ENCODE data around the gene ADGRV1.
"Not testable (repeated sequence)": the region's sequence is repeated elsewhere in the genome, so short reads cannot be mapped to it uniquely, and the experiment has no call there.

ADGRV1 gene

DNA sequence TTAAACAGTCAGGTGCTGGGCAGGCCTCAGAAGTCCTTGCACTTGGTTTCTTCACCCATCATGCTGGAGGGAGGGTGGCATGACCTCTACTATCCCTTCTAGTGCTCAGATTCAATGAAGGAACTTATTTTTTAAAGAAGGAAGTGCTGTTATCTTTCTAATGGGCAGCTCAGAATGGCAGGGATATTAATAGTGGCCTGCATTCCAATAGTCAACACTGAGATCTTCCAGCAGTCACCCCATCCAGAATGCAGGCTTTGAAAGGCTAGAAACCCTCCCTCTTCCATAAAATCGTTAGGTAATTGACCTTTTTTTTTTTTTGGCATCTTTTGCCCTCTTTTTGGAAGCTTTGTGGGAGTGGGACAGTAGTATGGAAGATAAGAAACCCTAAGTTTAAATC lies 499.6 kb downstream of the ADGRV1 start:
- DNase-seq (ENCODE audit: extremely low read depth, low read depth), result no peak
- no peak overlapping the region for H3K4me3 ChIP-seq (replicated peaks; ENCODE audit: low read depth, low read length)
- TF ChIP-seq, protein P1, sequence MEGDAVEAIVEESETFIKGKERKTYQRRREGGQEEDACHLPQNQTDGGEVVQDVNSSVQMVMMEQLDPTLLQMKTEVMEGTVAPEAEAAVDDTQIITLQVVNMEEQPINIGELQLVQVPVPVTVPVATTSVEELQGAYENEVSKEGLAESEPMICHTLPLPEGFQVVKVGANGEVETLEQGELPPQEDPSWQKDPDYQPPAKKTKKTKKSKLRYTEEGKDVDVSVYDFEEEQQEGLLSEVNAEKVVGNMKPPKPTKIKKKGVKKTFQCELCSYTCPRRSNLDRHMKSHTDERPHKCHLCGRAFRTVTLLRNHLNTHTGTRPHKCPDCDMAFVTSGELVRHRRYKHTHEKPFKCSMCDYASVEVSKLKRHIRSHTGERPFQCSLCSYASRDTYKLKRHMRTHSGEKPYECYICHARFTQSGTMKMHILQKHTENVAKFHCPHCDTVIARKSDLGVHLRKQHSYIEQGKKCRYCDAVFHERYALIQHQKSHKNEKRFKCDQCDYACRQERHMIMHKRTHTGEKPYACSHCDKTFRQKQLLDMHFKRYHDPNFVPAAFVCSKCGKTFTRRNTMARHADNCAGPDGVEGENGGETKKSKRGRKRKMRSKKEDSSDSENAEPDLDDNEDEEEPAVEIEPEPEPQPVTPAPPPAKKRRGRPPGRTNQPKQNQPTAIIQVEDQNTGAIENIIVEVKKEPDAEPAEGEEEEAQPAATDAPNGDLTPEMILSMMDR (IDR thresholded peaks at IDR 0.05; ENCODE audit: low read depth, low read length, missing control alignments), result no peak

DNA sequence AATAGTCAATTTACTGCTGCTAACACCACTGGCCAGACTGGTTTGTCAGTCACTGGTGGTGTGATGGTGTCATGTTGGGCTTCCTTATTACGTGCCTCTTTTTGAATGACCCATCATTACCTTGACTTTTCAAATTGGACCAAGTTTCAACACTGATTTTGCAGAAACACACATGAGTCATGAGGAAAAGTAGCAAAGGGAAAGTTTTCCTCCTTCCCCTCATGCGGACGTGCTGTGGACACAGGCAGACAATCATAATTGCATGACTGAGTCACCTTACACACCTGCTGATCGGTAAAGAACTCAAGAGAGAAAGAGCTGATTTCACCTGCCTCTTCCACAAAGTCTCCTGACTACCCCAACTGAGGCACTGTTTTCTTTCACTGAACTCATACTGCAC lies 500.0 kb downstream of the ADGRV1 start:
- DNase-seq (ENCODE audit: extremely low read depth, low read depth), result no peak
- TF ChIP-seq, protein P1 (IDR thresholded peaks at IDR 0.05; ENCODE audit: low read depth, low read length, missing control alignments), result no peak
- H3K4me3 ChIP-seq (replicated peaks; ENCODE audit: low read depth, low read length), result no peak overlapping the region

DNA sequence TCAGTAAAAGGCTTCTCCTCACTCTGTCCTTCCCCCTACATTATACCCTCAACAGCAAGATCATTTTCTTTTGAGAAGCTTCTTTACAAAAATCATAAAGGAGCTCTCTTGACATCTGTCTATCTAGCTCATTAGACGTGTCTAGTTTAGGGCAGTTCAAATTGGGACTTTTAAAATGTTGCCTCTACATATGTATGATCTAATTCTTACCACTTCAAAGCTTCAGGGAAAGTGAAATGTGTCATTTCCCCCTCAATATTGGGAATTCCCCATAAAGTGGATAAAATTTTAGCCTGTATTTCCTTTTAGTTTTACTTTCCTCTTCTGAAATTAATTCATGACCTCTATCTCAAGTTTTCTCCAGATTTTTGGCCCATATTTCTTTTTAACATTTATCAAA lies 500.8 kb downstream of the ADGRV1 start:
- H3K4me3 ChIP-seq (replicated peaks; ENCODE audit: low read depth, low read length), result no peak overlapping the region
- DNase-seq (ENCODE audit: extremely low read depth, low read depth), result no peak
- TF ChIP-seq, protein P1 (IDR thresholded peaks at IDR 0.05; ENCODE audit: low read depth, low read length, missing control alignments), result no peak

DNA sequence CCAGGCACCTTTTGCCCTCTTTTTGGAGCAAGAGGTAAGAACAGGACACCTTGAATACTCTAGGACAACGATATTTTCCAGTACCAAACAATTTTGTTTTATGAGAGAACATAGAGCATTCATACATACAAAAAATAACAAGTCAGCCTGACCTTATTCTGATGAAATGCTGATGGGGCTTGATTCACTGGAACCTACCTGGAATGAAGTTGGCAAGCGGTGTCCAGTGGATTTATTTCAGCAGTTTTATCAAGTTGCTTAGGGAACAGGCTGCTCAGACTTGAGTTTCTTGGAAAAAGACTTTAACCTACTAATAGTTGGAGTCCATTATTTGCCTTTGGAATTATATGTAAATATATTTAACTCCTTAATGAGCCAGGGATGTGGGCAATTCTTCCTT lies 502.5 kb downstream of the ADGRV1 start:
- no peak for DNase-seq (ENCODE audit: extremely low read depth, low read depth)
- TF ChIP-seq, protein P1 (IDR thresholded peaks at IDR 0.05; ENCODE audit: low read depth, low read length, missing control alignments), result no peak
- H3K4me3 ChIP-seq (replicated peaks; ENCODE audit: low read depth, low read length), result no peak overlapping the region

DNA sequence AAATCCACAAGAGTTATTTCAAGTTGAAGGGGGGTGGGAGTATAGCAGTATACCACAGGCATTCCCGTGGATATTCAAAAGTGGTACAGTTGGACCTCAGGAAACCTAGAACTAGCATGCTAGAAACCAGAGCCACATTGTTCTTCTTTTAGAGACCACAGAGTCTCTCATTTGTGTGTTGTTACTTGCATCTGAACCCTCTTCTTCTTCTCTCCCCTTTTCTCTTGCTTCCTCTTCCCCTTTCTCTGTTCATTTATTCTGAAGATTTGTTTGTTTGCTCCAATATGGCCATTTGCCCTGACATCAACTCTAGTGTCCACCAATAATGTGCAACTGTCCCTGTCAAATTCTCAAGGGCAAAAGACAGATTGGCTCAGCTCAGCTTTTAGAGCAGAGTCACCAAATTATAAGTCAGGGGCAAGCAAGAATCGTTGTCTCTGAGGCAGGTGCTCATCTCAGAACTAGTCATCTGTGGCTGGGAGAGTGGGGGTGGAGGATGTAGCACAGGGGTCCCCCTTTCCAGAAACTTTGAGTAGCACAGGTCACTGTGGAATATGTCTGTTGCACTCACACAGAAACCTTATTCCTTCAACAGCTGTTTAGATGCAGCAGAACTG lies 503.5 kb downstream of the ADGRV1 start:
- no peak for DNase-seq (ENCODE audit: extremely low read depth, low read depth)
- H3K4me3 ChIP-seq (replicated peaks; ENCODE audit: low read depth, low read length), result no peak overlapping the region
- TF ChIP-seq, protein P1 (IDR thresholded peaks at IDR 0.05; ENCODE audit: low read depth, low read length, missing control alignments), result no peak

DNA sequence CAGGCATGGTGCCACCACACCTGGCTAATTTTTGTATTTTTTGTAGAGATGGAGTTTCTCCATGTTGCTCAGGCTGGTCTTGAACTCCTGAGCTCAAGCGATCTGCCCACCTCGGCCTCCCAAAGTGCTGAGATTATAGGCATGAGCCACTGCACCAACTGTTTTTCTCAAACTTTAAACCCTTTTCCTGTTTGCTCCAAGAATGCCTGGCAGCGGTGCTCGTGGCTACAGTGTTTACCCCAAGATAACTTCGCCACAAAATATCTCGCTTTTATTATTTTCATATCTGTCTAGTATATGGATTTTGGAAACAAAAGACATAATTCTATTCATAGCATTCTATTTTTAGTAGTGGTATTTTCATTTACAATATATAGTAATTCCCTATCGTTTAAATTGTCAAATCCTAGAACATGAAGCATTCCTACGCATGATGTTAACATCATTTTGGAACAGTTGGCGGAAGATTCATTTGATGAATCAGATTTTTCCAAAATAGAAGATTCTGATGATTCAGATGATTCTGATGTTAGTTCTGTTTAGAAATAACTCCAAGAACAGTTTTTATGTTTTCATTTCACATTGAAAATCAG lies 504.6 kb downstream of the ADGRV1 start:
- not testable (repeated sequence) for H3K4me3 ChIP-seq (replicated peaks; ENCODE audit: low read depth, low read length); DNase-seq (ENCODE audit: extremely low read depth, low read depth)

DNA sequence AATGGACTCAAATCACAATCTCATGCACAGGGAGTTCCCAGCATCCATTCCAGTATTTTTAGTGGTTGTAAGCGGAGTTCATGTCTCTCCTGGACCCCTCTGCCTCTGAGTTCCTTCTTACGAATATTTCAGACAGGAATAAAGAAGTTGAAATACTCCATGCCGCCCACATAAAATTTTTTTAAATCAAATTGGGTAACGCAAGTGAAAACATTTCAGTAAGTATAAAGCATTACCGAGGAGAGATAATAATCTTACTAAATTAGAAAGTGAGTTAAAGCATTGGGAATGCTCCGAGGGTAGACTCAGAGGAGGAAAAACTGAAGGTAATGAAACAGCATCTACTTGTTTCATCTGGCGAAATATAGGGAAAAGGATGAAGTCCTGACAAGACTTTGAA lies 506.9 kb downstream of the ADGRV1 start:
- TF ChIP-seq, protein P1 (IDR thresholded peaks at IDR 0.05; ENCODE audit: low read depth, low read length, missing control alignments), result no peak
- H3K4me3 ChIP-seq (replicated peaks; ENCODE audit: low read depth, low read length), result no peak overlapping the region
- no peak for DNase-seq (ENCODE audit: extremely low read depth, low read depth)
